Stimulated activated CD8-positive, alpha-beta memory T cell treated with anti-CD3 and anti-CD28 coated beads, Interleukin-12 subunit alpha, Interleukin-12 subunit beta, amount 100 ng/mL, for 1 hour (primary cell): ENCODE results near the gene SRP9.
"Not testable (repeated sequence)": the region's sequence is repeated elsewhere in the genome, so short reads cannot be mapped to it uniquely, and the experiment has no call there.

Experiments
- DNase-seq: peaks from one replicate; pipeline ENCODE4 v3.0.0-alpha.2; 2020; ENCODE audit warnings: low read depth

SRP9 gene

DNA sequence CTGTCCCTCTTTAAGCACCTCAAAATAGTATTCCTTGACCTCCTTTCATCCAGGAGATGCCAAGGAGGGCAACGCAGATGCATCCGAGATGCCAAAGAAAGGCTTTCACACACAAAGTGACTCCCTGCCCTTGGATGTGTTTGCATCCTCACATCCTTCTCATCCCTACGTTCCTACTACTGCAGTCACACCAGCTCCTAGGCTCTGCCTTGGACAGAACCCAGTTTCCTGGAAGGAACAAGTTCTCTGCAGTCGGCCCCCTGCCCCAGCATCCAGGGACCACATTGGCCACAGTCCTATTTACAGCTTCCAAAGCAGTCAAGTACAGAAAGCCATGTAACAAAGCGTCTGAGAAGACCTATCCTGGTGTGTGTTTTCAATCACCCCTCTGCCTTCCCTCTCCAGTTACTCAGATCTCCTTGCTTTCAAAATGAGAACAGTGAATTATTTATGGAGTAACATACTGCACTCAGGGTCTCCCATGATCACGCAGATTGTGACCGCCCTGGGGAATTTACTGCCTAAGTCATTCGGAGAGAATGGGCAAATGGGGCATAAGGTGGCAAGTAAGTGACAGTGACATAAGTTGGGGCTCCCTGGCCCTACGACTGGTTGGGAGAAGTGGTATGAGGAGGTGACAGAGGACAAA is 21.8 kb upstream of the SRP9 start:
- no peak for DNase-seq

DNA sequence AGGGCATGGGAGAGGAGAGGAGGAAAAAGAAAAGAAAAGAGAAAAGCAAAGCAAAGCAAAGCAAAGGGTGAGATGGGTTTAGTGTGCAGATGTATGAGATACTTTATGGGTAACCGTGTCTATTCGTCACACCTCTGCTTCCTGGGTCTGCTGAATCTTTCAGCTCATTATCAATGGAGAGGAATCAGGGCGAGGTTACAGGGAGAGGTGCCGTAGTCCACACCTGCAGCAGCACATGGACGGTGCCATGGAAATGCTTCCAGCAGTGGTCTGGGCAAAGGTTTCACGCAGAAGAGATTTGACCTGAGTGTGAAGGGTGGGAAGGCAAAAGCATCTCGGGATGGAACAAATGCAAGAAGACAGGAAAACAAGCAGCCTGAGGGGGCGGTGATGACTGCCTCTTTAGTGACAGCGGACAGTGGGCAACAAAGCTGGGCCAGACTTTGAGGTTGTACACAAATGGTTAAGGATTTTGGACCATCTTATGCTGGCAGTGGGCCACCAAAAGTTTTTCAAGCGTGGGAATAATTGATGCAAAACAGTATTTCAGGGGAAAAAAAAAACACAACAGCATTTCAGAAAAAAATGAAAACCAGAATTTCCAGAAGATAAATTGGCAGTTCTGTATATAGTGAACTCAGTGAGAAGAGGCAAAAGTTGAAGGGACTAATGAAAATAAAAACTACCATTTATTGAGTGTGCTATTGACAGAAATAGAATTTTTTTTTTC is 19.5 kb upstream of the SRP9 start:
- DNase-seq, result no peak

DNA sequence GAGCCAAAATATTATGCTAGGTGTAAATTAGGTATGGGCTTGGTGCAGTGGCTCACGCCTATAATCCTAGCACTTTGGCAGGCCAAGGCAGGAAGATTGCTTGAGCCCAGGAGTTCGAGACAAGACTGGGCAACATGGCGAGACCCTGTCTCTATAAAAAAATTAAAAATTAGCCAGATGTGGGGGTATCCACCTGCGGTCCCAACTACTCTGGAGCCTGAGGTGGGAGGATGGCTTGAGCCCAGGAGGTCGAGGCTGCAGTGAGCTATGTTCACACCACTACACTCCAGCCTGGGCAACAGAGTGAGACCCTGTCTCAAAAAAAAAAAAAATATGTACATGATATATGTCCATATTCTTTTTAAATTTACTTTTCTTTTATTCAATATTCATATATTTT is 17.7 kb upstream of the SRP9 start:
- not testable (repeated sequence) for DNase-seq

DNA sequence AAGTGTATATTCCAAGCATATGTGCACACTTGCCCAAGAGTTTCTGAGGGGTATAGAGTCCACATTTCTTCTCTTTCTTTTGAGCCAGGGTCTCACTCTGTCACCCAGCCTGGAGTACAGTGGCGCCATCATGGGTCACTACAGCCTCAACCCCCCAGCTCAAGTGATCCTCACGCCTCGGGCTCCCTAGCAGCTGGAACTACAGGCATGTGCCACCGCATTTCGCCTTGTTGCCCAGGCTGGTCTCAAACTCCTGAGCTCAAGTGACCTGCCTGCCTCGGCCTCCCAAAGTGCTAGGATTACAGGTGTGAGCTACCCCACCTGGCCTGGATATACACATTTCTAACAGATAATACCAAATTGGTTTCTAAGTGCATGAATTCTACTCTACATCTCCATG is 17.1 kb upstream of the SRP9 start:
- DNase-seq, result no peak

DNA sequence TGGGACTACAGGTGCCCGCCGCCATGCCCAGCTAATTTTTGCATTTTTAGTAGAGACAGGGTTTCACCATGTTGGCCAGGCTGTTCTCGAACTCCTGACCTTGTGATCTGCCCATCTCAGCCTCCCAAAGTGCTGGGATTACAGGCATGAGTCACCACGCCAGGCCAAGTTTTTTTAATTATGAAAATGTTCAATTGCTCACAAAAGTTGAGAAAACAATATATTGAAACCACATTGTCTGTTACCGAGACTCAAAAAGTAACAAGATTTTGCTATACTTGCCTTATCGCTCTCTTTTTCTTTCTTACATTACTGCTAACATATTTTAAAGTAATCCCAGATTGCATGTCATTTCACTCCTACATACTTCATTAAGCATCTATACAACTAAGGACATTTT is 16.2 kb upstream of the SRP9 start:
- not testable (repeated sequence) for DNase-seq

DNA sequence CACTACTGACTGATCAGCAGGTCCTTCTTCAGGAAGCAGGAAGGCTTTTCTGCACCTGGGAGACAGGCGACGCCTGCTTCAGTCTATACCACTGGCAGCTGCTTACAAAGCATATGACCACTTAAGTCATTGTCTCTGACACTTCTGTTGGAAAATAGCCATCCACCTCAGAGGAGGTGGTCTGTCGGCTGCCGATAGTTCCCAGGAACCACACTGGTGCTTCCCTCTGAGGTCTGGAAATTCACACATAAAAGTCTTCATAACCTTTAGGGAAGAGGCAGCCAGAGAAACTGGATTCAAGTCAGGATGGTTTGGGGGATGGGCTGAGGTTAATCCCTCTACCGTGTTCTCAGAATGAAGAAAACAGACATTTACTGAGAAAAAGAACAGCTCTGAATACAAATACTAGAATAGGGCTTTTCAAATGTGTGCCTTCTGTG is 15.6 kb upstream of the SRP9 start:
- no peak for DNase-seq

DNA sequence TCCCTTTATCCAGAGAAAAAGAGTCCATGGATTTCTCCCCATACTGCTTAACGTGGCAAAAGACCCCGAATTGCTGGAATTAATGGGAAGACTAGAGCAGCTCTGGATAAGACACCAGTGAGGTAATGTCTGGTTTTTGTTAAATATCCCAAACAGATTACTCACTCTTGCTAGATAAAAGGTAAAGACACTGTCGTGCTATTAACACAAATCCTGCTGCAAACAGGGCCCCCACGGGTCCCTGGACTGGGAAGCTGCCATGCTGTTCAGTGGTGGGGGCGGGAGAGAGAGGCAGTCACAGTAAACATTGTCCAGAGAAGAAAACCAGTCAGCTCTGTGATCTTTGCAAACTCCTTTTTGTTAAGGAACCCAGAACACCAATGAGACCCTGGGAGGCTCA is 15.2 kb upstream of the SRP9 start:
- DNase-seq, result no peak

DNA sequence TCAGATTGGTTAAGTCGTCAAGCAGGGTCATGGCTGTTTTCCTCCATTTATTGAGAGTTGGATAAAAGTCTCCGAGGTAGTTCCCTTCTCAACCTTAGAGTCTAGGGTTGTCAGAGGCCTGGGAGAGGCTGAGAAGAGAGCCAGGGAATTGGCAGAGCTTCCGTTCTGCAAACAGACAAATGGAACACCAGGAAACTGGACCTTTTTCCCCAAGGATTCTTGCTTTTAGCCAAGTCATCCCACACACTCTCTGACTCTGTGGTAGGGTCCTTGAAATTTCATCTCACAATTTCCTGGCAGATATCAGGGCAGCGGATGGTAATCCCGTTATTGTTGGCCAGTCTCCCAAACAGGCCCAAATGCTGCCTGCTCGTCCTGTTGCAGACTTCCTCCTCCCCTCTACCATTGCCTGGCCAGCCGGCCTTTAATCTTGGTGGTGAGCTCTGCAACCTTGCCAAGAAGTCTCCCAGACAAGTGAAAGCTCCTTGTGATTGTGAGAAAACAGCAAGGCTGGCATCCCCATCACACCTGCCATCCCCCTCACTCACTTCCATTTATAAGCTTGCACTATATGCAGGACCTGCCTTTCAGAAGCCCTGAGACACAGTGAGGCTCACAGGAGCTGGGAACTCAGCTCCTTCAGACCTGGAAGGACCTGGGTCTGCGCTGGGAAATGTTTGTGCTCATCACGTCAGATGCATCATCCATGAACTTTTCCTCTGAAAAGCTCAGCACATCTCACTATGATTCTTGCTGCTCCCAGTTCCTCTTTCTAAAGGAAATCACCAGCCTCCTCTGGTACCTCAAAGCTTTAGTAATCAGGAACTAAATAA is 13.7 kb upstream of the SRP9 start:
- no peak for DNase-seq

DNA sequence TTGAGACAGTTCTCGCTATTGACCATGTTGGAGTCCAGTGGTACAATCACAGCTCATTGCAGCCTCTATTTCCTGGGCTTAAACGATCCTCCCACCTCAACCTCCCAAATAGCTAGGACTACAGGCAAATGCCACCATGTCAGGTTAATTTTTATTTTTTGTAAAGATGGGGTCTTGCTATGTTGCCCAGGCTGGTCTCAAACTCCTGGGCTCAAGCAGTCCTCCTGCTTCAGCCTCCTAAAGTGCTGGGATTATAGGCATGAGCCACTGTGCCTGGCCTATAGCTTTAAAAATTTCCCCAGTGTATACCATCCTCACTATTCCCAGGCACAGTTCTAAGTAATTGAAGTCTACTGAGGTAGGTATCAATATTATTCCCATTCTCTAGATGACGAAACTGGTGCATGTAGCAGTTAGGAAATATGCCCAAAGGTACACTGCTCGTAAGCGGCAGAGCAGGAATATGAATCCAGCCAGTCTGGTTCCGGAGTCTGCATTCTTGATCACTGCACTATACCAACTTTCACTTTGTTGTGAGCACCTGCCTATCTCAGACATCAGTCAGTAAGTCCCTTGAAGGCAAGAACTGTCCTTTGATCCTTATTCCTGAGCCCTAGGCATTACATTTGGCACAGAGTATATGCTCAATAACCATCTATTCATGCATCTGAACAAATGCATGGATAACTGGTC is 11.5 kb upstream of the SRP9 start:
- DNase-seq, result no peak

DNA sequence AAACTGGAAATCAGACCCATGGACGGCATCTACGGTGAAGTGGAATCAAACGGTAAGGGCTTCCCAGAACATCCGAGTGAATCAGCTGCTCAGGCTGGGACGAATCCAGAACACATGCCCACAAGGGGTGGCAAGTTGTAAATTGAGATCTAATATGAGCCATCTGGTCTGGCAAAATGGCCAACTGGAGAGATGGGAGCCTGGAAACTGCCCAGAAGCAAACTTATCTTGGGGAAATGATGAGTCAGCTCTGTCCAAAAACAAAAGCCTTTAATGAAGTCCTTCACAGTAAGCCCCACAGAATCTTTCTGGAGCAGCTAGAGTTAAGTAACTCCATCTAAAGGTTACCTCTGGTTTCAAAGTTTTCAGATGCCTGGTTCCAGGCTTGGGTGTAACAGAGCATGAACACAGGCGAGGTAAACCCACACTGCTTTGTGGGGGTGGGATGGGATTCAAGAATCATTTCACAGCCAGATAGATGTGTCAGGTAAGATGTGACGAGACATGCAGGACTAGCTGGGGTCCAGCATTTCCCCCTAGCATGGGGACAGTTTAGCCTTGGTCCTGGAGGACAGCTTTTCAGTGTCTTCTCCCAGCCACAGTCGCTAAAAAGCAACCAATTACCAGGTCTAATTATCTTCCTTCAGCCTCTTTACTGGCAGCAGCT is 10.5 kb upstream of the SRP9 start:
- no peak for DNase-seq

DNA sequence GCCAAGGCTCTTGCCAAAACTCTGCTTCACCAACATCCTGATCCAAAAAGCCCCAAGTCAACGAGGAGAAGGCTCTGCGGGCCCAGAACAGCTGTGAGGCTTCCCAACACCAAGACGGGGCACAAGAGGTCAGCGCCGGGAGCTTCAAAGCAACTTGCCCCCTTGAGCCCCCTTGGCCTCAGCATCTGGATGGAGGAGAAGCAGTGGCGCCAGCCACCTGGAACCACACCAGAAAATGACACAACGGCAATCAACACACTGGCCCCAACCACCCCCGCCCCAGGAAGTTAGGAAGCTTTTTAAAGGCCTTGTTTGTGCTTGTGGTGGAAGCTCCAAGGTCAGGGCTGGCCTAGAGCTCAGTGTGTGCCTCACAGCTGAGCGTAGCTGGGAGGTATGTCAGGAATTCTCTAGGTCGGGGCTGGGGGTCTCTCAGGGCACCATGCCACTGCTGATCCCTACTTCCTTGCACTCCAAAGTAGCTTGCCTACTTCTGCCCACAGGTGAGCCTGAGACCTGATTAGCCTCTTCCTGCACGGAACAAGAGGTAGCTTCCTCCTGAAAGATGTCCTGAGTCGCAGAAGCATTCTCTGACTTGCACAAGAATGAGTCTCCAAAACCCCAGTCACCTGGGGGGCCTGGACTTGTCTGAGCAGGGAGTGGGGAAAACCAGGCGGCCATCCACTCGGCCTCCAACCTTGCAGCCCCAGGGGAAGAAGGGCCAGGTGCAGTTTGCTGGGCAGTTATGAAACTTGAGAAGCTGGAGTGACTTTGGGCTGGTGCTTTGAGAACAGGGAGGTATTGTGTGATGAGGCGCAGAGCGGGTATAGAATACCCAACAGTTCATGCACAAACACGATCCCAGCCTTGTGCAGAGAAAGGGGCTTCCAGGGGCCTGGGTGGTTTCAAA is 9.7 kb upstream of the SRP9 start:
- DNase-seq, result no peak

DNA sequence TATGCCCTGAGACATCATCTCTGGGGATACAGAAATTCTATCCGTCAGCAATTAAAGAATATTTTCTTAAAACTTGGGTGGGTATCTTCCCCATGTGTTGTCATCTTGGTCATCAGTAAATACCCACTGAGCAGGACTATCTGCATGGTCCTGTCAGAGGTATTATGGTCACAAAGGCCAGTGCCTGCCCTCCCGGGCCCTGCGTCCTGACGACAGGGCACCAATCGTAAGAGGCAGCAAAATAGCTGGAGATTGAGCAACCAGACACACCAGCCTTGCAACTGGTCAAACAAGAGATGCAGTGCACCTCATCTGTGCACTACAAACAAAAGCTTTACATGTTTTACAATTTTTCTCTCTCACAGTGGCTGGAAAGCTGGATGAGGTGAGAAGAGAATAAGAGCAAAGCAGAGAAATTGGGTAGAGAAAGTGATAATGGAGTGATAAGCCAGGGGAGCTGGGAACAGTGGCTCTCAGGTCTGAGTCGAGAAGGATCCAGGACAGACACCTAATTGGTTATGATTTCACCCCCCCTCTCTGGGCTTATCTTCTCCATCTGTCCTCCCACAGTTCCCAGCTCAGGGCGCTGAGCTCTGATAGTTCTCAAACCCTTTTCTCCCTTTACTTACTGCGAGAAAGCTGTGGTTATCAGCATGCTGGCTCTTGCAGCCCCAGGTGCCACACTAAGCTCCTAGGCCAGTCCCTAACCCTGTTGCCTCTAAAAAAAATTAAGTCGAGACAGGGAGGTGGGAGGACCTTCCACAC is 8.8 kb upstream of the SRP9 start:
- DNase-seq, result no peak

DNA sequence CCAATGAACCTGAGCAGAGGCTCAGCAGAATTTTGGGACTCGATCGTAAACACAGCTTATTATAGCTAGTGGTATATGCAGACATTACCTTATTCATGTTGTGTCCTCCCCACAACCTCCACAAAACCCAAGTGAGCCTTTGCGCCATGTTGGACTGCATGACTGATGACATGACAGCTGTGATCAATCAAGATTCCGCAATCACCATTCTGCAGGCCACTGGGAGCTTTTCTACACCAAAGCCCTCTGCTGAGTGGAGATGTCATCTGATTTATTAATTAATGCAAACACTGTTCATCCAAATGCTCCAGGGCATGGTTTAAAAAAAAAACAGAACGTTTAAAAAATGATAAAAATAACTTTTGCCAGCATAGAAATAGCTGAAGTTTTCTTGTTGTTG is 7.9 kb upstream of the SRP9 start:
- DNase-seq, result no peak

DNA sequence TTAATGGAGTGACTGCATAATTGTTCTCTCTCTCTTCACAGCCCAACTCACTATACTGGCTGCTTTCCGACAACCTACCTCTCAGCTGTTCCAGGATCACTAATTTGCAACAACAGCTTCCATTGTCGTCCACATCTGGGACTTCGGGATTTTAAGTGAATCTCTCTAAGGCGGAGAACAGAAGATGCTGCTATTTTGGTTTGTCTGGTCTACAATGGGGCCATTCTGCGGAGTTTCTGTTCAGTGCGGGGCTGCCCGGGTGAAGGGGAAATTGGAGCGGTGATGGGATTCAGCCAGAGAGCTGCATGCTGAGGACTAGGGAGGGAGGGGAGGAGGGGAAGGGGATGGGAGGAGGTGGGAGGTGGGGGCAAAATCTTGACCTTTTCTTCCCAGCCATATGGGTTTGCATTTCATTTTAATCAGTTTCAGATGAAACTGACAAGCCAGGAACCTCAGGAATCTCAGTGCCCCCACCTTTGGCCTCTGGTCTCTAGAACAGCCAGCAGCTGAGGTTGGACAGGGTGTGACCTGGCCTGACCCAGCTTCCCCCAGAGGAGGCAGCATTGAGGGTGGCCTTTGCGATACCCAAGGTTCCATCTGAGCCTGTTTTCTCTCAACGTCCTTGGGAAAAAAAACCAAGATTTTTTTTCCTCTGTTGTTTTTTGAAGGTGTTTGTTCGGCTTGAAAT is 6.9 kb upstream of the SRP9 start:
- DNase-seq, result no peak

DNA sequence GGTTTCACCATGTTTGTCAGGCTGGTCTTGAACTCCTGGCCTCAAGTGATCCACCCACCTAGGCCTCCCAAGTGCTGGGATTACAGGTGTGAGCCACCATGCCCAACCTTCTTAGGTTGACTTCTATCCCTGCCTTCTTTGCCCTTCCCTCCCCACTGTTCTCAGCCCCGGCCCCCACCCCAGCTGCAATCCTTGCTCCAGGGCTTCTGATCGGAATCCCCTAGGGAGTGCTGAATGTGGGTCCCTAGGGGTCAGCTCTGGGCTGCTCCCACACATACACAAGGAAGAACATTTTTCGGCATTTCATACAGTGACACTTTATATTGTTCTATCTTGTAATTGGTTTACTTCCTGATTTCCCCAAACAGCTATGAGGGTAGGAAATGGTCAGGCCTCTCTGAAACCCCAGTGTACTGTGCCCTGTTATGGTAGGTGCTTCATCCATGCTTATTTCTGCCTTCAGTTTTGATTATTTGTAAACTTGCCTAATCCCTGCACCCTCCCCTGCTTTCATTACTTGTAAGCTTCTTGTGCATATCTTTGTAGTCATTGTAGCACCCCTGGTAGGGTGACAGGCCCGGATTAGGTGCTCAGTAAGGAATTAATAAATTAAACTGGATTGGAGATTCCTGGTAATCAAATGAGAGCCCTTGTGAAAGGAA is 5.8 kb upstream of the SRP9 start:
- DNase-seq, result no peak

DNA sequence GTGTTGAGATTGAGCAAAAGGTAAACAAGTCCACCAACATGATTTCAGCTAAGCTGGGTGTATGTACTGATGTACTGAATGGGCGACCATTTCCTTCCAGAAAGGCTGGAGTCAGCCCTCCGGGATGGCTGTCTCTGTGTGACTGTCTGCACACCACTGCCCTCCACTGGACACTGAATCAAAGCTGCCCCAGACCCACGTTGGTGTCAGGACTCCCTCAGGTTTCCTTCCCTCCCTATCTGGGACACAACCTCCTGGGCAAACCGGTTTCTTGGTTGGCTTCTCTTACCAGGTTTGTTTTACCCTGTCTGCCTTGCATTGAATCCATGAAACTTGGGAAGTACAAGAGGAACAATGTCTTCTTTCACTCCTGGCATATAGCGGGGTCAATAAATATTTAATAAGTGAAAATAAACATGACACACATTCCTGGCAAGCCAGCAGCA is 5.3 kb upstream of the SRP9 start:
- DNase-seq, result no peak

DNA sequence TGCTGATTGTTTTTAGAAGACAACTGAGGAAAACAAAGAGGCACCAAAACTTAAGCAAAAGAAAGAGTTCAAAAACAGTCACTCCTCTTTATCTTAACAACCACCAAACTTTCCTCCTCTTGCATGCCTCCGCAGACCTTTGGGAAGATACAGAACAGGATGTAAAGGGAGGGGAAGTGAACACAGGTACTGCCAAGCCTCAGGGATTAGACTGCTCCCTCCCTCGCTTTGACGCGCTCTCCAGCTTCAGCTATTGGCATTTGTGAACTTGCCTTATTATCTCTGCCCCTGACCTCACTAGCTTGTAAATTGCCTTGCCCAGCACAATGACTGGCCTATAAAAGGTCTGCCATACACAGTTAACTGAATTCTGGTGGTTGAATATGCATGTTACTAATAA is 4.8 kb upstream of the SRP9 start:
- no peak for DNase-seq

DNA sequence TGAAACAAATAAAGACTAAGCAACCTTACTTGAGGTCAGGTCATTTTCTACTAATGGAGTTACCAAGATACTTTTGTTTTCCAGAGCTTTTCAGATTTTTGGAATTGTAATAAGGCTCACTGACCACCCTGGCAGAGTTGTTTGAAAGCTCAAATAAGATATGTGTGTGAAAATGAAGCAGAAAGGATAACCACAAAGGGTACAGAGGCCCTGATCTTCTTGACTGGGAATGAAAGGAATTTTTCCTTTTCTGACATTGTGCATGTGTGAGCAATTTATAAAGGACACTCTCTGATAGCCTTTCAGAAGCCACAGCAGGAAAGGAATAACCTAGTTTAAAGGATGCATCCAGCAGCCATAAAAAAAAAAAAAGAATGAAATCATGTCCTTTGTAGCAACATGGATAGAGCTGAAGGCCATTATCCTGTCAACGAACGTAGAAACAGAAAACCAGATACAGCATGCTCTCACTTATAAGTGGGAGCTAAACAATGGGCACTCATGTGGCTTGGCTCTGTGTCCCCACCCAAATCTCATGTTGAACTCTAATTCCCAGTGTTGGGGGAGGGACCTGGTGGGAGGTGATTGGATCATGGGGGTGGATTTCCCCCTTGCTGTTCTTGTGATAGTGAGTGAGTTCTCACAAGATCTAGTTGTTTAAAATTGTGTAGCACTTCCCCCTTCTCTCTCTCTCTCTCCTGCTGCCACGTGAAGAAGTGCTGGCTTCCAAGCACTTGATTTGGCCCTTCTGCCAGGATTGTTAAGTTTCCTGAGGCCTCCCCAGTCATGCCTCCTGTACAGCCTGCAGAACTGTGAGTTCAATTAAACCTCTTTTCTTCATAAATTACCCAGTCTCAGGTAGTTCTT is 3.1 kb upstream of the SRP9 start:
- DNase-seq, result no peak
